GM12801 (cell line): Measurements from ENCODE around the gene RASD2.

Experiments used
- TF ChIP-seq, protein P1 (sequence below): IDR thresholded peaks from one replicate; pipeline ENCODE4 v1.5.1; 2011; ENCODE audit warnings: control low read depth; ENCODE audit not compliant: insufficient read length; ENCODE audit errors: extremely low read depth

The RASD2 gene

DNA sequence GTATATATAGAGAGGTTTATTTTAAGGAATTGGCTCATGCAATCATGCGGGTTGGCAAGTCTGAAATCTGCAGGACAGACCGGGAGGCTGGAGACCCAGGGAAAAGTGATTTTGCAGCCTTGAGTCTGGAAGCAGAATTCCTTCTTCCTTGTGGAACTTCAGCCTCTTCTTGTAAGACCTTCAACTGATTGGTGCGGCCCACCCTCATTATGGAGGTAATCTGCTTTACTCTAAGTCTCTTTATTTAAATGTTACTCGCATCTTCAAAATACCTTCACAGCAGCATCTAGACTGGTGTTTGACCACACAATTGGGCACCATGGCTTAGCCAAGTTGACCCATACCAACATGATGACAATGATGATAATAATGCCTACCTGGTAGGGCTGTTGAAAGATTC is 58.7 kb downstream of the RASD2 start:
- TF ChIP-seq, protein P1, sequence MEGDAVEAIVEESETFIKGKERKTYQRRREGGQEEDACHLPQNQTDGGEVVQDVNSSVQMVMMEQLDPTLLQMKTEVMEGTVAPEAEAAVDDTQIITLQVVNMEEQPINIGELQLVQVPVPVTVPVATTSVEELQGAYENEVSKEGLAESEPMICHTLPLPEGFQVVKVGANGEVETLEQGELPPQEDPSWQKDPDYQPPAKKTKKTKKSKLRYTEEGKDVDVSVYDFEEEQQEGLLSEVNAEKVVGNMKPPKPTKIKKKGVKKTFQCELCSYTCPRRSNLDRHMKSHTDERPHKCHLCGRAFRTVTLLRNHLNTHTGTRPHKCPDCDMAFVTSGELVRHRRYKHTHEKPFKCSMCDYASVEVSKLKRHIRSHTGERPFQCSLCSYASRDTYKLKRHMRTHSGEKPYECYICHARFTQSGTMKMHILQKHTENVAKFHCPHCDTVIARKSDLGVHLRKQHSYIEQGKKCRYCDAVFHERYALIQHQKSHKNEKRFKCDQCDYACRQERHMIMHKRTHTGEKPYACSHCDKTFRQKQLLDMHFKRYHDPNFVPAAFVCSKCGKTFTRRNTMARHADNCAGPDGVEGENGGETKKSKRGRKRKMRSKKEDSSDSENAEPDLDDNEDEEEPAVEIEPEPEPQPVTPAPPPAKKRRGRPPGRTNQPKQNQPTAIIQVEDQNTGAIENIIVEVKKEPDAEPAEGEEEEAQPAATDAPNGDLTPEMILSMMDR: no peak

GRCh38 chr22:35600476-35600875 is 59.8 kb downstream of the RASD2 start:
- TF ChIP-seq, protein P1: no peak

GRCh38 chr22:35601013-35601580 is 60.5 kb downstream of the RASD2 start:
- TF ChIP-seq, protein P1: no peak

- TF ChIP-seq, protein P1: no peak
These were observed 61.3 kb downstream of the RASD2 start for GRCh38 chr22:35601743-35602615.
